ENCODE results near the gene PLB1.

- TF ChIP-seq CTCF (IDR thresholded peaks at IDR 0.05) (no peak), EZH2 (IDR thresholded peaks at IDR 0.05; ENCODE audit: borderline replicate concordance, insufficient read depth, low read depth, low read length, poor library complexity, severe bottlenecking) (no peak)
Measured at GRCh38 chr2:28539118-28539541, 43.3 kb downstream of the PLB1 start.
